CD4-positive, alpha-beta T cell treated with Interleukin-4 for 1 hour (primary cell): ENCODE measurements around the gene LMO1.
A peak's percentile ranks its signal among the peaks of the same experiment; 100 is the strongest.

Experiments used
- DNase-seq, 2 donors: peaks; one replicate each; pipeline ENCODE4 v3.0.0-alpha.2; 2020 to 2022

Gene LMO1

GRCh38 chr11:8225589-8226036 lies 38.1 kb downstream of the LMO1 start:
- DNase-seq = peak; percentile 49 to 60

GRCh38 chr11:8224711-8225110 lies 39.0 kb downstream of the LMO1 start:
- DNase-seq = no peak

- no peak for DNase-seq
Measured at GRCh38 chr11:8224161-8224591, 39.5 kb downstream of the LMO1 start.

GRCh38 chr11:8223513-8223900 lies 40.2 kb downstream of the LMO1 start:
- DNase-seq = no peak

- no peak for DNase-seq
Measured at GRCh38 chr11:8222820-8223512, 40.7 kb downstream of the LMO1 start.

- no peak for DNase-seq
Measured at GRCh38 chr11:8221917-8222495, 41.7 kb downstream of the LMO1 start.

GRCh38 chr11:8221046-8221723 lies 42.5 kb downstream of the LMO1 start:
- DNase-seq = no peak

- DNase-seq = no peak
Measured at GRCh38 chr11:8220261-8221045, 43.2 kb downstream of the LMO1 start.

- DNase-seq = no peak
Measured at GRCh38 chr11:8219257-8220021, 44.2 kb downstream of the LMO1 start.

GRCh38 chr11:8218840-8219239 lies 44.8 kb downstream of the LMO1 start:
- no peak for DNase-seq

GRCh38 chr11:8218409-8218808 lies 45.3 kb downstream of the LMO1 start:
- no peak for DNase-seq

GRCh38 chr11:8217926-8218325 lies 45.8 kb downstream of the LMO1 start:
- no peak for DNase-seq

GRCh38 chr11:8217136-8217535 lies 46.5 kb downstream of the LMO1 start:
- no peak for DNase-seq

- no peak for DNase-seq
Measured at GRCh38 chr11:8213376-8213775, 50.3 kb downstream of the LMO1 start.

- peak in 1 of 2 donors; percentile 55 for DNase-seq
Measured at GRCh38 chr11:8209208-8209807, 54.4 kb downstream of the LMO1 start.

- DNase-seq = no peak
Measured at GRCh38 chr11:8207080-8208000, 56.3 kb downstream of the LMO1 start.

GRCh38 chr11:8206251-8207079 lies 57.2 kb downstream of the LMO1 start:
- peak in 1 of 2 donors; percentile 40 for DNase-seq

- DNase-seq = no peak
Measured at GRCh38 chr11:8205566-8205965, 58.1 kb downstream of the LMO1 start.

- no peak for DNase-seq
Measured at GRCh38 chr11:8204596-8204995, 59.1 kb downstream of the LMO1 start.

- no peak for DNase-seq
Measured at GRCh38 chr11:8204025-8204424, 59.7 kb downstream of the LMO1 start.
